Amniotic stem cell (primary cell): Measurements from ENCODE around the gene ZNF165.
"Not testable (repeated sequence)": the region's sequence is repeated elsewhere in the genome, so short reads cannot be mapped to it uniquely, and the experiment has no call there.

Experiments used
- DNase-seq: peaks from one replicate; lab custom pipeline; 2025; lab: John Stamatoyannopoulos, UW

Gene ZNF165

DNA sequence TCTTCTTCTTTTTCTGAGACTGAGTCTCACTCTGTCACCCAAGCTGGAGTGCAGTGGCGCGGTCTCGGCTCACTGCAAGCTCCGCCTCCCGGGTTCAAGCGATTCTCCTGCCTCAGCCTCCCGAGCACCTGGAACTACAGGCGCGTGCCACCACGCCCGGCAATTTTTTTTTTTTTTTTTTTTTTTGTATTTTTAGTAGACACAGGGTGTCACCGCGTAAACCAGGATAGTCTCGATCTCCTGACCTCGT, at the start of gene ZNF165:
ZNF165 (plus strand) TSS at position 188 of the 250 bp plus-strand sequence. CDS start 4,913 bp downstream, outside the sequence.
- not testable (repeated sequence) for DNase-seq

DNA sequence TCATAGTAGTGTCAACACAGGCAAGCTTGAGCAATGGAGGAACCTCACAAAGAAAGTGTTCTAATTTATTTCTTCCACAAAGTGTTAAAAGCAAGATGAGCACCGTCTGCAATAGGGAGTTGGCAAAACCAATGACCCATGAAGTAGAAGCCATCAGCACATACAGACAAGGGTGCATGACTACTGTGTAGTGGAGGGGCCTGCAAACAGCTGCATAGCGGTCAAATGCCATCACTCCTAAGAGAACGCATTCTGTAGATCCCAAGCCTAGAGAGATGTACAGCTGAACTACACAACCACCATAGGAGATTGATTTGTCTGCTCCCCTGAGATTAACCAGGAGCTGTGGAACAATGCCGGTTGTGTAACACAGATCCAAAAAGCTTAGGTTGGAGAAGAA, 26.8 kb upstream of the ZNF165 start:
- no peak for DNase-seq

DNA sequence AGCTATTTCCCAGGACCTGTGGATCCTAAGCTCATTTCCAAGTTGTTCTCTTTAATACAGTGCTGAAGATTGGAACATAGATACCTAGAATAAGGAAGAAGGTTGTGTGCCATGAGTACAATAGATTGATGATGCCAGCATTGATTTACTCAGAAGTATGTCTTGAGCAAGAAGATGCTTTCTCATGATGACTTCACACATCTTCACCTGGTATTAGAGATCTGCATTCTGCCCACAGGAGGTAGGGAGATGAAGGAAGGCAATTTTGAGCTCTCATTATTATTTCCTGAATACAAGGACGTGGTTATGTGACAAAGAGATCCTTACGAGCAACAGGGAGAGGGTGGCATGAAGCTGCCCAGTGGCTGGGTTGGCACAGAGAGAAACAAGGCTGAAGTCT, 20.0 kb upstream of the ZNF165 start:
- no peak for DNase-seq

DNA sequence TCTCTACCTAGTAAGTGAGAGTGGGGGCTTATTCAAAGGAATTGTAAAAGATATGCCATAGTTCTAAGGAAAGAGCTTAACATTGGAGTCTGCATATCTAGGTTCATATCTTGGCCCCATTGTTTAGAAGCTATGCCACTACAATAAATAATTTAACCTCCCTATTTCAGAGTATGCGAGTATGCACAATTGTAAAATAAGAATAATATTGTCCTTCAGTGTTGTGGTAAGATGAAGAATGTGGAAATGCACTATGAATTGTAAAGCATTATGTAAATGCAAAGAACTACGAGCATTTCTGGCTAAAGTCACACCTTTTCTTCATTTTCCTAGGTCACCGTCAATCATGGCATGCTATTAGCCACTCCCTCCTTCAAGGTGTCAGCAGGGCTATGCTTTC, 16.1 kb upstream of the ZNF165 start:
- no peak for DNase-seq

DNA sequence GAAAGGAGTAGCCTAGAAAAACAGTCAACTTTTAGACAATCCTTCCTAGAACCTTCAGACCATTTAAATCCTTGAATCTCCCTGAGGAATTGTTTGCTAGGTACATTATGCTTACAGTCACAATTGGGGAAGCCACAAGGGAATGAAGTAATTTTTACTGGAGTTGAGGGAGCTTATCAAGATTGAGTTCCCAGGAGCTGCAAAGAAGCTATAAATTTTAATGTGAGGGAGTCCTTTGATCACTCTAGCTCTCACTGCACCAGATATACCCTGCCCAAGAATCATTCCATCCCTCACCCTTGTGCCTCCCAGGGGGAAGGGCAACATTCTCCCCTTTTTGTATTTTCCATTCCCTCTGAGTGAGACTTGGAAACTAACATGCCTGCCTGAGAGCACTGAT, 12.3 kb upstream of the ZNF165 start:
- DNase-seq = no peak

DNA sequence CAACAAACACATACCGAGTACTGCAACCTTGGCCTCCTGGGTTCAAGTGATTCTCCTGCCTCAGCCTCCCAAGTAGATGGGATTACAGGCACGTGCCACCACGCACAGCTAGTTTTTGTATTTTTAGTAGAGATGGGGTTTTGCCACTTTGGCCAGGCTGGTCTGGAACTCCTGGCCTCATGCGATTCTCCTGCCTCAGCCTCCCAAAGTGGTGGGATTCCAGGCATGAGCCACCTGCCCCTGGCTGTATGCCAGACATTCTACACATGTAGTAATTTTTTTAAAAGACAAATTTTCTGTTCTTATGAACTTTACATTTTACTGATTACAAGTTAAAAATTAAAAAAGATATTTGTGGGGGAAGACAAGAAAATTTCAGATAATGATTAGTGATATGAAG, 9.4 kb upstream of the ZNF165 start:
- DNase-seq = not testable (repeated sequence)

DNA sequence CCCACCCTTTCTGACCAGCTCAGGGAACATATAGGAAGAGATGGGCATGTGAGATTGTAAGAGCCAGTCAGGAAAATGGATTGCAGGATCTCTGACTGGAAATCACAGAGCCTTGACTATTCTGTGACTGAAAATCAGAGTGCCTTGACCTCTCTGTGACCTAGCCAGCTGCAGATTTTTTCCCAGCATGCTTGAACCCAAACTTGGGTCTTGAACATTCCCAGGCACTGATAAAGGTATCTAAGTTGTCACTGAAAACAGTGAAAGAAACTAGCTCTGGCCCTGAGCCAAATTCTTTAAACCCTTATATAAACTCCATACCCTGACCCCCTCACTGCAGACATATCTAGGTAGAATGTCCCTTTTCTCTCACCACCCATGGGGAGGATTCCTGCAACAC, 2.3 kb upstream of the ZNF165 start:
- DNase-seq = no peak

GRCh38 chr6:28078836-28079235, 1.5 kb upstream of the ZNF165 start:
- DNase-seq = no peak

DNA sequence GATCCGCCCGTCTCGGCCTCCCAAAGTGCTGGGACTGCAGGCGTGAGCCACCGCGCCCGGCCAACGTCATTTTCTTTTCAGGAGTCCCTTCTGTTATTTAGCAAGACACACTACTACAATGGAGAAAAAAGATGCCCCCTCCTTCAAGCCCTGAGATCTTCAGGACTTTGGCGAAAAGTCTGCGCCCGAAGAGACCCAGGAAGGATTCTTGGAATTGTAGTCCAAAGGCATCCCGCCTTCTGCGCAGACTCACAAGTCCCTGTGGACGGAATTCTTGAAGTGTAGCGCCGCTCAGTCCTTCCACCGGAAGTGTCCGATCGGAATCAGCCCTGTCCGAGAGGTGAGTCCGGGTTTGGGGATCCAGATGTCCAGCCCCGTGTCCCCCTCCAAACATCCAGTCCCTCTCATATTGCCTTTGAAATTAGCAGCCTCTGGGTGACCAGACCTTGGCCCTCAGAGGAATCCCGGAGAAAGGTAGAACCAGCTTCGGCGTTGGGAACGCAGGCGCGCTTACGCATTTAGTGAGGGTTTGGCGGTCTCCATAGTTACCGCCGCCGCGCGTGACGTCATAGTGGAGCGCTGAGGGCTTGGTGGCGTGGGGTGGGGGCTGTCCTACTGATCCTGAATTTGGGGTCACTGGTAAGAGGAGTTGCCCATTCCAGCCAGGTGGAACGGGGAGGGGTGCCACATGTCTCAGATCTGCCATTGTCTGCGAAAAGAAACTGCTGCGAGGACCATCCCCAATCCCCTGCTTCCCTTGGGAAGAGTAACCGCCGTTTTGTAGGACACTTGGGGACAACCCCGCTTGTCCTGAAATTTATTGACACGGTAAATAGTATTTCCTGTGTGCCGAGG, 490 bp downstream of the ZNF165 start:
- DNase-seq = peak; percentile 91

- no peak for DNase-seq
Observed at GRCh38 chr6:28081486-28081751, 1.1 kb downstream of the ZNF165 start.

- no peak for DNase-seq
Observed at GRCh38 chr6:28082939-28083338, 2.6 kb downstream of the ZNF165 start.

DNA sequence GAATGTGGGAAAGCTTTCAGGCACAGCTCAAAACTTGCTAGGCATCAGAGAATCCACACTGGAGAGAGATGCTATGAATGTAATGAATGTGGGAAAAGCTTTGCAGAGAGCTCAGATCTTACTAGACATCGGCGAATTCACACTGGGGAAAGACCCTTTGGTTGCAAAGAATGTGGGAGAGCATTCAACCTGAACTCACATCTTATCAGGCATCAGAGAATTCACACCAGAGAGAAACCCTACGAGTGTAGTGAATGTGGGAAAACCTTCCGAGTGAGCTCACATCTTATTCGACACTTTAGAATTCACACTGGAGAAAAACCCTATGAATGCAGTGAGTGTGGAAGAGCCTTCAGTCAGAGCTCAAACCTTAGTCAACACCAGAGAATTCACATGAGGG, 8.7 kb downstream of the ZNF165 start:
- DNase-seq = no peak

DNA sequence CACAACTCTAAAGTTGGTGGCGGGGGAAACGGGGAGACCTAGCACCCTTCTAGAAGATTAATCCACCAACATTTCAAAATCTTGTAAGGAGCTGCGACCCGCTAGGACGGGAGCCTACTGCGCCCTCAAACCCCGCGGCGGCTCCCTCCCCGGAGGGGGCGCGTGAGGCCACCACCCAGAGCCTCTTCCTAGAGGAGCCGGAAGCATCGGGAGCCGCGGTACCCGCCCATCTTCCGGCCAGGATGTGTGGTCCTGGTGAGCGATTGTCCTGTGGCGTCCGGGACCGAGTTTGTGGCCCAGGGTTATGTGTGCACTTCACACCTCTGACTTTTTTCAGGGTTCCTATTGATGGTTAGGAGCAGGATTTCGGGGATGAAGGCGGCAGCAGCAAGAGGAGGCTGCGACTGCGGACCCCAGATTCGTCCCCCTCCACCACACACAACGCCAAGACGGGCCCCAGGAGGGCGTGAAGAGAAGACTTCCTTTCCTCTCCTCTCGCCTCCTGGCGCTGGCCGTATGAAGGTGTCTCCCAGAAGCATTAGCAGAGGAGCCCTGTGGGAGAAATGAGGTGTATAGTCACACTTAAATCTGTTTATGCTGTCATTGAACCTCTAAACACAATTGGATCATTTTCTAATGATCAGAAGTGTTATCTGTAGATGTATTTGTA, 10.7 kb downstream of the ZNF165 start:
- no peak for DNase-seq

GRCh38 chr6:28102222-28102621, 21.9 kb downstream of the ZNF165 start:
- DNase-seq = not testable (repeated sequence)

- not testable (repeated sequence) for DNase-seq
Observed at GRCh38 chr6:28102699-28103098, 22.3 kb downstream of the ZNF165 start.

GRCh38 chr6:28104392-28105244, 24.2 kb downstream of the ZNF165 start:
- peak; percentile 47 for DNase-seq

DNA sequence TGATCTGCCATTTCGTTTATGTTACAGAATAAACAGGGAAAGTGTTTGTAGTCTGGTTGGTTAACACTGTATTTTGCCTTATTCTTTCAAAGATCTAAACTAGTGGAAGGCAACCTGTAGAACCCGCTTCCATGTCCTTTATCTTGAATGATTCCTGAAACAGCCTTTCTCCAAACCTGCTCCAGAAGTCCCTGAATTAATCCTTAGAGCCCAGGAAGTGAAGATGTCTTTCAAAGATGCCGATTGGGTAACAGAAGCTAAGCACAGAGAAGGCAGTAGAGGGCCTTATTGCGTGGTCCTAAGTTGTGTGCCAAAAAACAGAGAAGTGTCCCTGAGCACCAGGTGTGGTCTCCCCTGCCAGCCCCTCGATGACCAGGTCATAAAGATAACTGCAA, 24.9 kb downstream of the ZNF165 start:
- DNase-seq = no peak

DNA sequence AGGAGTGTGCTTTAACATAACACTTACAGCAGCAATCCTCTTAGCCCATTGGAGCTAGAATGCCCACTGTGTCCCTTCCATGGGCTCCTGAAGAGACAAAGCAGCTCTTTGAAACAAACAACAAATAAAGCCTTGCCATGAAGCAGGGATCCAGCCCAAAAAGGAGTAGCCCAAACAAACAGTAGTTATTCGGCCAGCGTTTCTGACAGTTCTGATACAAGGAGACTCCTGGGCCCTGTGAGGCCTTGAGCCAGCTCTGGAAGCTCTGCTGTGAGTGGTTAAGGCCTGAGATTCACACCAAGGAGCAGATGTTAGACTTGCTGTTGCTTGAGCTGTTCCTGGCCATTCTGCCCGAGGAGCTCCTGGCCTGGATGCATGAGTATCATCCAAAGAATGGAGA, 27.1 kb downstream of the ZNF165 start:
- no peak for DNase-seq

- no peak for DNase-seq
Observed at GRCh38 chr6:28111964-28112363, 31.6 kb downstream of the ZNF165 start.

GRCh38 chr6:28115799-28116198, 35.4 kb downstream of the ZNF165 start:
- no peak for DNase-seq

DNA sequence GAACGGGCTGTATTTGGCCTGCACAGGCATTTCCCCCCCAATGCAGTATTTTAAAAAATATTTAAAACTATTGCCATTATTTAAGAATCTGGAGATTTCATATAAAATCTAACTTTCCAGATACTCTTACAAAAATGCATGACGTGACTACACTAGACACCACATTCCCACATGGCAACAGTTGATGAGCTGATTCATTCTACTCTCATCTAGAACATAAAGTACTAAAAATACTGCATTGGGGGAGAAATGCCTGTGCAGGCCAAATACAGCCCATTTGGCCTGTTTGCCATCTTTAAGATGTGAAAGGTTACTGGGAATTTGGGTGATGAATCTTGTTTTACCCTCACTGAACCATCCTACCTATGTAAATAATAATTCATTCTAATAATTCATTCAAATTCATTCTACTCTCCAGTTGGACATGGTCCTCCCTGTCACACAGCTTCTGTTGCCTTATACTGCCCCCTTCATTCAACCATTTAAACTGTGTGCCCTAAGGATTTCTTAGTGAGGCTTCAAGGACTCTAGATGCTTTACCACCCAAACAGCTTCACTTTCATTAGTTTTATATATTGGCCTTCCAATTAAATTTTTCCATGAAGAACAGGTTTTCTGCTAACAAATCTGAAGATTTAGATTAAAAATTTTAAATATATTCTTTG, 37.1 kb downstream of the ZNF165 start:
- DNase-seq = no peak

- DNase-seq = no peak
Observed at GRCh38 chr6:28118217-28118616, 37.8 kb downstream of the ZNF165 start.

GRCh38 chr6:28121876-28122275, 41.5 kb downstream of the ZNF165 start:
- DNase-seq = no peak
